ENCODE measurements around the gene SDK1.

DNA sequence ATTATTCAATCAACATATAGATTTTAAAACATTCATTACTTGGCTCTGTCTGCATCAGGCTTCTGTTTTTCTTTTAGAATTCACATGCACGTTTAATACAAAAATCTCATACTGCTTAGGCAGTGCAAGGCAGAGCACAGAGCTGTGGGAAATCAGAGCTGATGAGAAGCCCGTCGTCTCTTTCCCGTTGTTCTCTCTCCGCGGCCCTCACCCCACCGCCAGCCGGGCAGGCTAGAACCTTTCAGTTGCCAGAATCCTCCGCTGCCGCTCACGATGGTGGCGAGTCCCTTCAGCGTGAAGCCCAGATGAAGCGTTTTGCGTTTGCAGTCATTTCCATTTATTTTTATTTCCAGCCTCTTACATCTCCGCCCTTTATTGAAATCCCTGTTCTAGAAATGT lies 648.2 kb downstream of the SDK1 start:
- TF ChIP-seq, protein P1, sequence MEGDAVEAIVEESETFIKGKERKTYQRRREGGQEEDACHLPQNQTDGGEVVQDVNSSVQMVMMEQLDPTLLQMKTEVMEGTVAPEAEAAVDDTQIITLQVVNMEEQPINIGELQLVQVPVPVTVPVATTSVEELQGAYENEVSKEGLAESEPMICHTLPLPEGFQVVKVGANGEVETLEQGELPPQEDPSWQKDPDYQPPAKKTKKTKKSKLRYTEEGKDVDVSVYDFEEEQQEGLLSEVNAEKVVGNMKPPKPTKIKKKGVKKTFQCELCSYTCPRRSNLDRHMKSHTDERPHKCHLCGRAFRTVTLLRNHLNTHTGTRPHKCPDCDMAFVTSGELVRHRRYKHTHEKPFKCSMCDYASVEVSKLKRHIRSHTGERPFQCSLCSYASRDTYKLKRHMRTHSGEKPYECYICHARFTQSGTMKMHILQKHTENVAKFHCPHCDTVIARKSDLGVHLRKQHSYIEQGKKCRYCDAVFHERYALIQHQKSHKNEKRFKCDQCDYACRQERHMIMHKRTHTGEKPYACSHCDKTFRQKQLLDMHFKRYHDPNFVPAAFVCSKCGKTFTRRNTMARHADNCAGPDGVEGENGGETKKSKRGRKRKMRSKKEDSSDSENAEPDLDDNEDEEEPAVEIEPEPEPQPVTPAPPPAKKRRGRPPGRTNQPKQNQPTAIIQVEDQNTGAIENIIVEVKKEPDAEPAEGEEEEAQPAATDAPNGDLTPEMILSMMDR (IDR thresholded peaks at IDR 0.05; ENCODE audit: low read depth, low read length, missing input control) = no peak
- no peak for TF ChIP-seq RAD21 (IDR thresholded peaks at IDR 0.05)
- TF ChIP-seq NR2F2 (IDR thresholded peaks at IDR 0.05) = no peak

All from liver (tissue), 3 donors.